Measurements from ENCODE around the gene DUX4.
"Not testable (repeated sequence)": the region's sequence is repeated elsewhere in the genome, so short reads cannot be mapped to it uniquely, and the experiment has no call there.

GRCh38 chr4:190178606-190178990 lies 5.0 kb downstream of the DUX4 start:
- TF ChIP-seq CTCF (IDR thresholded peaks at IDR 0.05; ENCODE audit: low read depth, low read length, poor library complexity, severe bottlenecking); EZH2phosphoT487 (IDR thresholded peaks at IDR 0.05; ENCODE audit: borderline replicate concordance, low read length): not testable (repeated sequence)

Data from DOHH2 (cell line).